ENCODE data around the gene GAK.

DNA sequence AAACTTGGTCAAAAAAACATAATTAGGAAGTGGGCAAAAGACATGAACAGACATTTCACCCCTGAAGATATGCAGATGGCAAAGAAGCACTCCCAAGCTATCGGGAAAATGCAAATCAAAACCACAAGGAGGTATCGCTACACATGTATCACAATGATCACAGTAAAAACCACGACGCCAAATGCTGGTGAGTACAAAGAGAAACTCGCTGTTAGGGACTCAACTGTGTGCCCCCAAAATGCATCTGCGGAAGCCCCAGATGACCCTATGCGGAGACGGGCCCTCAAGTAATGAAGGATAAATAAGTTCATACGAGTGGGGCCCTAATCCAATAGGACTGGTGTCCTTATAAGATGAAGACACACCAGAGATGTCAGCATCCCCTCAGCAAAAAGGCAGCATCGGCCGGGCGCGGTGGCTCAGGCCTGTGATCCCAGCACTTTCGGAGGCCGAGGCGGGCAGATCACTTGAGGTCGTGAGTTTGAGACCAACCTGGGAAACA is 10.2 kb downstream of the GAK start:
- TF ChIP-seq, protein P1, sequence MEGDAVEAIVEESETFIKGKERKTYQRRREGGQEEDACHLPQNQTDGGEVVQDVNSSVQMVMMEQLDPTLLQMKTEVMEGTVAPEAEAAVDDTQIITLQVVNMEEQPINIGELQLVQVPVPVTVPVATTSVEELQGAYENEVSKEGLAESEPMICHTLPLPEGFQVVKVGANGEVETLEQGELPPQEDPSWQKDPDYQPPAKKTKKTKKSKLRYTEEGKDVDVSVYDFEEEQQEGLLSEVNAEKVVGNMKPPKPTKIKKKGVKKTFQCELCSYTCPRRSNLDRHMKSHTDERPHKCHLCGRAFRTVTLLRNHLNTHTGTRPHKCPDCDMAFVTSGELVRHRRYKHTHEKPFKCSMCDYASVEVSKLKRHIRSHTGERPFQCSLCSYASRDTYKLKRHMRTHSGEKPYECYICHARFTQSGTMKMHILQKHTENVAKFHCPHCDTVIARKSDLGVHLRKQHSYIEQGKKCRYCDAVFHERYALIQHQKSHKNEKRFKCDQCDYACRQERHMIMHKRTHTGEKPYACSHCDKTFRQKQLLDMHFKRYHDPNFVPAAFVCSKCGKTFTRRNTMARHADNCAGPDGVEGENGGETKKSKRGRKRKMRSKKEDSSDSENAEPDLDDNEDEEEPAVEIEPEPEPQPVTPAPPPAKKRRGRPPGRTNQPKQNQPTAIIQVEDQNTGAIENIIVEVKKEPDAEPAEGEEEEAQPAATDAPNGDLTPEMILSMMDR (IDR thresholded peaks at IDR 0.05; ENCODE audit: insufficient read depth, low read length, poor library complexity, severe bottlenecking): no peak
- no peak for TF ChIP-seq EZH2phosphoT487 (conservative IDR thresholded peaks at IDR 0.05; ENCODE audit: low read length)

All from SU-DHL-6 (cell line).